ENCODE data around the gene OR5A1. TPM values are rescaled to one million over a fixed set of nuclear protein-coding genes. Genes with fewer than 3 reads are reported as not detected.
"Not testable (repeated sequence)": the region's sequence is repeated elsewhere in the genome, so short reads cannot be mapped to it uniquely, and the experiment has no call there.

Gene OR5A1
- total RNA-seq, 2 experiments from 2014 or later: not detected

- Histone ChIP-seq H3K4me3 (ENCODE audit: low read length) (no peak overlapping the region), H3K27me3 (ENCODE audit: control insufficient read depth in 1 of 2, insufficient read depth in 2 of 2, low read length in 2 of 2) (no peaks in the 10 kb centered on the region), H3K36me3 (ENCODE audit: insufficient read depth, low read length) (no peaks in the 10 kb centered on the region), H3K4me1 (ENCODE audit: insufficient read depth, low read length) (no peaks in the 10 kb centered on the region), H3K27ac (ENCODE audit: low read depth in 1 of 2, low read length in 2 of 2) (no peak overlapping the region), H3K9me3 (ENCODE audit: control insufficient read depth in 1 of 2, insufficient read depth in 1 of 2, low read length in 2 of 2) (no peaks in the 10 kb centered on the region)
- Mint-ChIP-seq H3K9me3 (no peaks in the 10 kb centered on the region), H3K4me1 (ENCODE audit: low read depth) (no peaks in the 10 kb centered on the region), H3K4me3 (no peak overlapping the region), H3K27ac (no peak overlapping the region), H3K36me3 (ENCODE audit: low read depth) (no peaks in the 10 kb centered on the region), H3K27me3 (peaks cover 3% of the 10 kb centered on the region)
- intact Hi-C loops (cut with DNase I, micrococcal nuclease): no loop called here
- TF ChIP-seq CTCF (IDR thresholded peaks at IDR 0.05): no peak
- CTCF ChIA-PET: no interaction called here
- DNase-seq (no peak), ATAC-seq (ENCODE audit: poor library complexity) (no peak)
- POLR2A ChIA-PET: no interaction called here
These were observed 1.5 kb downstream of the OR5A1 start for GRCh38 chr11:59437770-59438169.

GRCh38 chr11:59445624-59446023 is 9.4 kb downstream of the OR5A1 start:
- H3K27ac Mint-ChIP-seq, POLR2A ChIA-PET: not testable (repeated sequence)

GRCh38 chr11:59448484-59448883 is 12.2 kb downstream of the OR5A1 start:
- no peak for ATAC-seq (ENCODE audit: poor library complexity)
- Mint-ChIP-seq H3K4me1 (ENCODE audit: low read depth) (no peaks in the 10 kb centered on the region), H3K9me3 (peaks cover 3% of the 10 kb centered on the region), H3K4me3 (no peak overlapping the region), H3K27ac (no peak overlapping the region), H3K36me3 (ENCODE audit: low read depth) (no peaks in the 10 kb centered on the region), H3K27me3 (peaks cover 5% of the 10 kb centered on the region)
- Histone ChIP-seq H3K4me3 (ENCODE audit: low read length) (no peak overlapping the region), H3K27ac (ENCODE audit: low read depth in 1 of 2, low read length in 2 of 2) (no peak overlapping the region), H3K36me3 (ENCODE audit: insufficient read depth, low read length) (no peaks in the 10 kb centered on the region), H3K27me3 (ENCODE audit: control insufficient read depth in 1 of 2, insufficient read depth in 2 of 2, low read length in 2 of 2) (no peaks in the 10 kb centered on the region), H3K9me3 (ENCODE audit: control insufficient read depth in 1 of 2, insufficient read depth in 1 of 2, low read length in 2 of 2) (no peaks in the 10 kb centered on the region), H3K4me1 (ENCODE audit: insufficient read depth, low read length) (no peaks in the 10 kb centered on the region)
- DNase-seq: no peak
- CTCF ChIA-PET: no interaction called here
- no peak for TF ChIP-seq CTCF (IDR thresholded peaks at IDR 0.05)
- intact Hi-C loops (cut with DNase I, micrococcal nuclease): no loop called here
- POLR2A ChIA-PET: no interaction called here

More at GRCh38 chr11:59445624-59446023, 9.4 kb downstream of the OR5A1 start:
- H3K4me1 Mint-ChIP-seq (ENCODE audit: low read depth); H3K36me3 ChIP-seq (ENCODE audit: insufficient read depth, low read length); H3K36me3 Mint-ChIP-seq (ENCODE audit: low read depth); H3K27me3 ChIP-seq (ENCODE audit: control insufficient read depth in 1 of 2, insufficient read depth in 2 of 2, low read length in 2 of 2); H3K4me3 ChIP-seq (ENCODE audit: low read length); H3K9me3 ChIP-seq (ENCODE audit: control insufficient read depth in 1 of 2, insufficient read depth in 1 of 2, low read length in 2 of 2); H3K27me3 Mint-ChIP-seq; intact Hi-C loops (cut with DNase I, micrococcal nuclease); CTCF ChIA-PET; H3K27ac ChIP-seq (ENCODE audit: low read depth in 1 of 2, low read length in 2 of 2); H3K4me1 ChIP-seq (ENCODE audit: insufficient read depth, low read length); DNase-seq; H3K4me3 Mint-ChIP-seq; ATAC-seq (ENCODE audit: poor library complexity); H3K9me3 Mint-ChIP-seq: not testable (repeated sequence)

- POLR2A ChIA-PET: interaction anchor here (0.6 kb wide), 1 partner anchor 16 kb away, joined by 3 read pairs; the partner anchor contains the start of gene OR4D10
- H3K36me3 ChIP-seq (ENCODE audit: insufficient read depth, low read length): no peaks in the 10 kb centered on the region
- no peak for DNase-seq
- H3K9me3 Mint-ChIP-seq: no peaks in the 10 kb centered on the region
- peaks cover 30% of the 10 kb centered on the region for H3K27me3 Mint-ChIP-seq
- no peak for ATAC-seq (ENCODE audit: poor library complexity)
- H3K27ac ChIP-seq (ENCODE audit: low read depth in 1 of 2, low read length in 2 of 2): no peak within 1 kb of the TSS
- no peaks in the 10 kb centered on the region for H3K36me3 Mint-ChIP-seq (ENCODE audit: low read depth)
- no peaks in the 10 kb centered on the region for H3K4me1 ChIP-seq (ENCODE audit: insufficient read depth, low read length)
- TF ChIP-seq CTCF (IDR thresholded peaks at IDR 0.05): no peak
- no peak within 1 kb of the TSS for H3K27ac Mint-ChIP-seq
- H3K4me3 ChIP-seq (ENCODE audit: low read length): no peak within 1 kb of the TSS
- no peaks in the 10 kb centered on the region for H3K4me1 Mint-ChIP-seq (ENCODE audit: low read depth)
- H3K27me3 ChIP-seq (ENCODE audit: control insufficient read depth in 1 of 2, insufficient read depth in 2 of 2, low read length in 2 of 2): peaks cover 3 to 9% of the 10 kb centered on the region in 2 experiments
- CTCF ChIA-PET: no interaction called here
- no peak within 1 kb of the TSS for H3K4me3 Mint-ChIP-seq
- intact Hi-C loops (cut with DNase I, micrococcal nuclease): no loop called here
- H3K9me3 ChIP-seq (ENCODE audit: control insufficient read depth in 1 of 2, insufficient read depth in 1 of 2, low read length in 2 of 2): no peaks in the 10 kb centered on the region
These were observed 20.4 kb downstream of the OR5A1 start, which contains the start of gene OR4D6 for GRCh38 chr11:59456661-59457060. OR4D6 (plus strand) TSS chr11:59456961; CDS start chr11:59456961, 0 bp downstream.
